Measurements from ENCODE around the gene RAB6A. TPM values are rescaled to one million over a fixed set of nuclear protein-coding genes. Genes with fewer than 3 reads are reported as not detected.

The RAB6A gene
- total RNA-seq, 1 experiment from 2014 or later = 121 TPM

- H3K27ac ChIP-seq (ENCODE audit: low read depth, low read length) = peak overlapping the region; percentile 11; the same call in 1 of the 2 replicates
- CTCF ChIA-PET = no interaction called here
These were observed 108.7 kb downstream of the RAB6A start for GRCh38 chr11:73652046-73652730.

More at GRCh38 chr11:73652046-73652730, 108.7 kb downstream of the RAB6A start:
- DNase-seq (ENCODE audit: low read depth, low spot score) (peak; percentile 36), ATAC-seq (peak; percentile 53)
- intact Hi-C loops (cut with micrococcal nuclease) = no loop called here
- no peak for TF ChIP-seq ZNF274 (IDR thresholded peaks at IDR 0.05; ENCODE audit: low read depth, low read length)
- TF ChIP-seq SIN3A (IDR thresholded peaks at IDR 0.05; ENCODE audit: low read depth) = no peak
- TF ChIP-seq JUND (IDR thresholded peaks at IDR 0.05) = no peak
- TF ChIP-seq ZBTB33 (IDR thresholded peaks at IDR 0.05; ENCODE audit: extremely low read depth, insufficient replicate concordance, low read length) = no peak
- no peak for TF ChIP-seq SP1 (IDR thresholded peaks at IDR 0.05; ENCODE audit: low read depth)
- no peak for TF ChIP-seq ELF1 (IDR thresholded peaks at IDR 0.05; ENCODE audit: borderline replicate concordance, low read depth)
- TF ChIP-seq POLR2A (IDR thresholded peaks at IDR 0.05; ENCODE audit: borderline replicate concordance, extremely low read depth, insufficient read depth, insufficient read length) = no peak
- TF ChIP-seq YY1 (IDR thresholded peaks at IDR 0.05; ENCODE audit: extremely low read depth, insufficient replicate concordance, low read depth, low read length) = no peak
- no peak for TF ChIP-seq CEBPB (IDR thresholded peaks at IDR 0.05; ENCODE audit: low read depth)
- no peak for TF ChIP-seq CBX3 (IDR thresholded peaks at IDR 0.05; ENCODE audit: low read depth)
- TF ChIP-seq ATF3 (IDR thresholded peaks at IDR 0.05) = no peak
- TF ChIP-seq EGR1 (IDR thresholded peaks at IDR 0.05; ENCODE audit: low read depth) = no peak
- TF ChIP-seq POLR2AphosphoS5 (IDR thresholded peaks at IDR 0.05; ENCODE audit: low read depth, low read length) = no peak
- no peak for TF ChIP-seq EZH2phosphoT487 (IDR thresholded peaks at IDR 0.05; ENCODE audit: borderline replicate concordance)
- no peaks in the 10 kb centered on the region for H4K20me1 ChIP-seq (ENCODE audit: insufficient read depth)
- H3K4me1 ChIP-seq (ENCODE audit: control insufficient read depth in 1 of 2, insufficient read depth in 2 of 2, low read length in 2 of 2) = peaks cover 20 to 27% of the 10 kb centered on the region in 2 experiments
- H3K9ac ChIP-seq (ENCODE audit: low read length) = no peak overlapping the region
- peak overlapping the region; percentile 49 for H3K4me2 ChIP-seq (ENCODE audit: low read length)
- peak overlapping the region in 1 of 2 experiments; percentile 17; a peak in 1 of 4 replicates for H3K4me3 ChIP-seq (replicated peaks in 1 of 2; ENCODE audit: low read depth in 1 of 2, low read length in 2 of 2)
- no peaks in the 10 kb centered on the region for H3K9me2 ChIP-seq (ENCODE audit: insufficient read depth)
- BruUV-seq (replicated peaks) = no TSS peak
- no peaks in the 10 kb centered on the region for H3K79me2 ChIP-seq (ENCODE audit: insufficient read depth, low read length)
- RAD21 ChIA-PET (ENCODE audit: low non-redundant PET in 1 of 2, low total read pairs in 2 of 2, uncharacterized antibody in 2 of 2, unreplicated experiment in 2 of 2) = interaction anchor here in 1 of 2 experiments (0.7 kb wide), 1 partner anchor 26 kb away, joined by 3 read pairs; no protein-coding TSS in a partner anchor
- no peak overlapping the region for H2AFZ ChIP-seq (ENCODE audit: low read depth, low read length, poor library complexity, severe bottlenecking)
- H3K9me3 ChIP-seq (ENCODE audit: control insufficient read depth in 1 of 2, insufficient read depth in 1 of 2, low read depth in 1 of 2, low read length in 2 of 2) = no peaks in the 10 kb centered on the region
- no peaks in the 10 kb centered on the region for H3K27me3 ChIP-seq (ENCODE audit: insufficient read depth, low read length)
- POLR2A ChIA-PET = interaction anchor here (0.5 kb wide), 1 partner anchor 54 kb away, joined by 5 read pairs; no protein-coding TSS in a partner anchor
- no peaks in the 10 kb centered on the region for H3K36me3 ChIP-seq (ENCODE audit: control insufficient read depth in 1 of 2, insufficient read depth in 2 of 2, low read length in 2 of 2)
